Small intestine (tissue), 7 donors: ENCODE measurements around the gene LAMC3. TPM values are rescaled to one million over a fixed set of nuclear protein-coding genes. Genes with fewer than 3 reads are reported as not detected.

ENCODE experiments used
- DNase-seq, 2 donors: peaks; one replicate each; pipeline versions ENCODE4 v3.0.0 to v3.0.0-alpha.2; 2013
- FAIRE-seq: peaks from 2 replicates; lab custom pipeline; 2012; peaks lifted over from hg19 to GRCh38; lab: Jason Lieb, UNC
- H3K27ac ChIP-seq, 3 donors: one replicate each; pipeline ENCODE4 v1.5.1; 2013; ENCODE audit warnings: low read length in 2 of 3, mild to moderate bottlenecking in 2 of 3, control low read depth in 1 of 3, inconsistent platforms in 1 of 3, low read depth in 1 of 3, moderate library complexity in 1 of 3
- H3K27me3 ChIP-seq, 3 donors: one replicate each; pipeline ENCODE4 v1.6.1; 2013; ENCODE audit warnings: low read length in 3 of 3, inconsistent platforms in 1 of 3; ENCODE audit not compliant: control insufficient read depth in 3 of 3, insufficient read depth in 3 of 3
- H3K36me3 ChIP-seq, 3 donors: one replicate each; pipeline ENCODE4 v1.6.1; 2013; ENCODE audit warnings: low read length in 3 of 3, inconsistent platforms in 1 of 3, low read depth in 1 of 3, mild to moderate bottlenecking in 1 of 3, moderate library complexity in 1 of 3; ENCODE audit not compliant: control insufficient read depth in 3 of 3, insufficient read depth in 2 of 3
- H3K4me1 ChIP-seq, 3 donors: one replicate each; pipeline ENCODE4 v1.6.1; 2013; ENCODE audit warnings: low read length in 2 of 3, inconsistent platforms in 1 of 3, low read depth in 1 of 3, mild to moderate bottlenecking in 1 of 3, moderate library complexity in 1 of 3; ENCODE audit not compliant: control insufficient read depth in 3 of 3, insufficient read depth in 2 of 3
- H3K4me3 ChIP-seq, 3 donors: one replicate each; pipeline ENCODE4 v1.5.1; 2013; ENCODE audit warnings: low read length in 3 of 3, control low read depth in 1 of 3, inconsistent platforms in 1 of 3, low read depth in 1 of 3, mild to moderate bottlenecking in 1 of 3, moderate library complexity in 1 of 3
- H3K9me3 ChIP-seq, 2 donors: one replicate each; pipeline ENCODE4 v1.6.1; 2013; ENCODE audit warnings: low read depth in 1 of 2, low read length in 1 of 2; ENCODE audit not compliant: control insufficient read depth in 2 of 2, insufficient read depth in 1 of 2
- WGBS, 3 donors: extraction: QIAGEN DNeasy Blood & Tissue Kit; methylation state at CpG; one replicate each; pipeline ENCODE4 v1.1.7; 2013; 5-methylcytosine and 5-hydroxymethylcytosine counted together
- polyA plus RNA-seq, 4 donors: library from polyadenylated mRNA; stranded (reverse) in 3 of 4; unstranded in 1 of 4; fragments of 200-250 nt in 3 of 4; fragments of 120-200 nt in 1 of 4; gene quantifications; one replicate each; pipeline versions ENCODE4 v1.2.1 to v1.2.3, GENCODE V29; 2013
- donor health status: healthy with polysubstance abuse.
- donor health status: control.
- donor health status: control.
- donor health status: Bipolar disorder and iron deficiency.
- donor health status: healthy.

Gene LAMC3
- polyA plus RNA-seq, 4 donors: 0.25 to 0.44 TPM; not detected in 2

DNA sequence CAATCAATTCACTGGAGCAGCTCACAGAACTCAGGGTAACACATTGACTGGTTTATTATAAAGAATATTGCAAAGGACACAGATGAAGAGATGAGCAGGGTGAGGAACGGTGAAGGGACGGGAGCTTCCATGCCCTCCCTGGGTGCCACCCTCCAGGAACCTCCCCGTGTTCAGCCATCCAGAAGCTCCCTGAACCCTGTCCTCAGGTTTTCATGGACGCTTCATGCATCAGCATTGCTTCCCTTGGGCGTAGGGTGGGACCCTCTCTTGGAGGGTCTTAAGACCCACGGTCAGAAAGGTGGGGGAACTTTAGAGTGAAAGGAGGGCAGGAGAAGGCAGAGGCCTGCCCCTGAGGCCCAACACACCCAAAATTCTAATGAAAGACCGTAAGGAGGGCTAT, 12.8 kb downstream of the LAMC3 start:
- Histone ChIP-seq H3K4me1 (no peaks in the 10 kb centered on the region), H3K9me3 (peaks cover 0 to 7% of the 10 kb centered on the region in 2 donors), H3K36me3 (no peaks in the 10 kb centered on the region), H3K4me3 (no peak overlapping the region), H3K27me3 (peaks cover 2 to 10% (median 2%) of the 10 kb centered on the region in 3 donors), H3K27ac (no peak overlapping the region)
- WGBS, 3 donors: 70 to 82% (median 72%) methylated on average over 7 of the region's 7 CpGs
- no peak for FAIRE-seq
- DNase-seq: no peak

DNA sequence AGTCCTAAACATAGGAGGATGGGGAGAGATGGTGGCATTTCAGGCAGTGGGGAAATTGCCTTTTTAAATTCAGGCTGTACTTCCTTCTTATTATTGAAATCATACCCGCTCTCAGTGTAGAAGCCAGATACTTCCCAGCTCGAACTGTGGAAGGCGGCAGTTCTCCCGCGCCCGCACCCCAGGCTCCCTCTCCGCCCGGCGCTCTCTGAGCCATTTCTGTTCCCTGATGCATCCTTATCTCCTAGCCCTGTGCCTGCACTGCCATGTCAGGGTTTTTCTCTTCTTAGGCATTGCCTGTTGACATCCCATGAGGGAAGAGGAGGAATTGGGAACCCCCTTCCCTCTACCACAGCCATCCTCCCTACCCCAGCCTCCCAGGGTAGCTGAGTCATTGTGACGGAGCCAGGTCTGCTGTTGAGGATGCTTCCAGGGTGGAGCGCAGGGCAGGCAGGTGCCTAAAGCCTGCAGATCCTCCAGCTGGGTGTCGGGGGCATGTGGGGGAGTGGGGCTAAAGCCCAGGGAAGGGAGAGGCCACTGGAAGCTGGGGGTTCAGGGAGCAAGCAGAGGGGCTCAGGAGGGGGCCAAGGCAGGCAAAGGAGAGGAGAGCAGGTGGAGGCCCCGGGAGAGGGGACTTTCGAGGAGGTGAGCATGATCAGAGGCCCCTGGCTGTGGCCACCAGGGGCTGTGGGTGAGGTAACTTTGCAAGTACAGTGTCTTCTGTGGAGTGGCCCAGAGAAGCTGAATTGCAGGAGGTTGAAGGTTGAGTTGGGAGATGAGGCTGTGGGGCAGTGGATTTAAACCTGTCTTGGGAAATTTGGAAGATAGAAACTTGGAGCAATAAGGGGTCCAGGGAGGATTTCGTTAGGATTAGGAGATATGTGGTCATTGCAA, 16.2 kb downstream of the LAMC3 start:
- 75 to 83% (median 75%) methylated on average over 14 to 15 of the region's 15 CpGs for WGBS, 3 donors
- peaks cover 0 to 3% (median 2%) of the 10 kb centered on the region in 3 donors for H3K27me3 ChIP-seq
- peaks cover 0 to 4% of the 10 kb centered on the region in 2 donors for H3K9me3 ChIP-seq
- DNase-seq: no peak
- H3K4me1 ChIP-seq: no peaks in the 10 kb centered on the region
- no peak for FAIRE-seq
- no peak overlapping the region for H3K27ac ChIP-seq
- H3K4me3 ChIP-seq: no peak overlapping the region
- no peaks in the 10 kb centered on the region for H3K36me3 ChIP-seq

DNA sequence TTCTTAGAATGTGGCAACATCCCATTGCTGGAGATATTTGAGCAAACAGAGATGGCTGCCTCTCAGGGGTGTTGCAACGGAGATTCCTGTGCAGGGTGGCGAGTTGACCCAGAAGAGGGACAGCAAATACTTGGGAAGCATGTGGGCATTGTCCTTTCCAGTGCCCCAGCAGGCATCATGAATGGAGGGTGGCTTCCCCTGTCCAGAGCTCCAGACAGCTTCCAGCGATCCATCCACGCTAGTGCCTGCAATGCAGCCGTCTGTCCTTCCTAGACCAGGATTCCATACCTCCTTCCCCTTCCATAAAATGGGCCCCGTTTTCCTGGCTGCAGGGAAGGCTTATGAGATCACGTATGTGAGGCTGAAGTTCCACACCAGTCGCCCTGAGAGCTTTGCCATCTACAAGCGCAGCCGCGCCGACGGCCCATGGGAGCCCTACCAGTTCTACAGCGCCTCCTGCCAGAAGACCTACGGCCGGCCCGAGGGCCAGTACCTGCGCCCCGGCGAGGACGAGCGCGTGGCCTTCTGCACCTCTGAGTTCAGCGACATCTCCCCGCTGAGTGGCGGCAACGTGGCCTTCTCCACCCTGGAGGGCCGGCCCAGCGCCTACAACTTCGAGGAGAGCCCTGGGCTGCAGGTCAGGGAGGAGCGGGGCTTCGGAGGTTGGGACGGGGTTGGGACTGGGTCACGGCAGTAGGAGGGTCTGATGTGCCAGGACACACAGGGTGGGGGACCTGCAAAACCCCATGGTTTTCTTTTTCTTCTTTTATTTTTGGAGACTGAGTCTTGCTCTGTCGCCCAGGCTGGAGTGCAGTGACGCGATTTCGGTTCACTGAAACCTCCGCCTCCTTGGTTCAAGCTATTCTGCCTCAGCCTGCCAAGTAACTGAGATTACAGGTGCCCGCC, 17.2 kb downstream of the LAMC3 start:
- Histone ChIP-seq H3K36me3 (no peaks in the 10 kb centered on the region), H3K4me1 (no peaks in the 10 kb centered on the region), H3K27ac (no peak overlapping the region), H3K27me3 (peaks cover 0 to 5% (median 2%) of the 10 kb centered on the region in 3 donors), H3K9me3 (no peaks in the 10 kb centered on the region), H3K4me3 (no peak overlapping the region)
- DNase-seq (no peak), FAIRE-seq (no peak)
- WGBS, 3 donors: 87 to 91% (median 87%) methylated on average over 40 of the region's 40 CpGs

- H3K27ac ChIP-seq: no peak overlapping the region
- H3K36me3 ChIP-seq: no peaks in the 10 kb centered on the region
- H3K4me1 ChIP-seq: no peaks in the 10 kb centered on the region
- WGBS, 3 donors: 92 to 93% (median 93%) methylated on average over 23 of the region's 23 CpGs
- H3K9me3 ChIP-seq: no peaks in the 10 kb centered on the region
- no peak for DNase-seq
- H3K27me3 ChIP-seq: peaks cover 0 to 5% (median 2%) of the 10 kb centered on the region in 3 donors
- no peak overlapping the region for H3K4me3 ChIP-seq
- no peak for FAIRE-seq
These were observed 18.3 kb downstream of the LAMC3 start for GRCh38 chr9:131027048-131027871.

DNA sequence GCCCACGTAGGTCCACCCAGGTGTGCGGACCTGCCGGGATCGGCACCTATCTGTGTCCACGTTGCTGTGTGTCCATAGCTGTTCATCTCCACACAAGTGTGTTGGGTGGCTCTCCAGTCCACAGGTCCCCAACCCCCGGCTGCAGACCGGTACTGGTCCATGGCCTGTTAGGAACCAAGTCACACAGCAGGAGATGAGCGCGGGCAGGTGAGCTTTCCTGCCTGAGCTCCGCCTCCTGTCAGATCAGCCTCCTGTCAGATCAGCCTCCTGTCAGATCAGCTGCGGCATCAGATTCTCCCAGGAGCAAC, 18.9 kb downstream of the LAMC3 start:
- Histone ChIP-seq H3K36me3 (no peaks in the 10 kb centered on the region), H3K4me3 (no peak overlapping the region), H3K4me1 (no peaks in the 10 kb centered on the region), H3K9me3 (no peaks in the 10 kb centered on the region), H3K27ac (no peak overlapping the region), H3K27me3 (peaks cover 0 to 5% (median 2%) of the 10 kb centered on the region in 3 donors)
- 78 to 89% (median 79%) methylated on average over 11 of the region's 11 CpGs for WGBS, 3 donors
- FAIRE-seq: no peak
- DNase-seq: no peak

- no peaks in the 10 kb centered on the region for H3K36me3 ChIP-seq
- no peaks in the 10 kb centered on the region for H3K4me1 ChIP-seq
- FAIRE-seq (no peak), DNase-seq (no peak)
- peaks cover 0 to 5% (median 0%) of the 10 kb centered on the region in 3 donors for H3K27me3 ChIP-seq
- no peak overlapping the region for H3K27ac ChIP-seq
- no peaks in the 10 kb centered on the region for H3K9me3 ChIP-seq
- no peak overlapping the region for H3K4me3 ChIP-seq
- WGBS, 3 donors: 79 to 85% (median 83%) methylated on average over 24 of the region's 24 CpGs
These were observed 19.4 kb downstream of the LAMC3 start for GRCh38 chr9:131028221-131028884.

- Histone ChIP-seq H3K36me3 (no peaks in the 10 kb centered on the region), H3K4me3 (no peak overlapping the region), H3K9me3 (no peaks in the 10 kb centered on the region), H3K27me3 (peaks cover 0 to 5% (median 0%) of the 10 kb centered on the region in 3 donors), H3K27ac (no peak overlapping the region), H3K4me1 (no peaks in the 10 kb centered on the region)
- 71 to 81% (median 77%) methylated on average over 13 to 14 of the region's 14 CpGs for WGBS, 3 donors
- DNase-seq (no peak), FAIRE-seq (no peak)
These were observed 20.1 kb downstream of the LAMC3 start for GRCh38 chr9:131028931-131029573.
